Breast epithelium (tissue), 3 donors: ENCODE measurements around the gene C4orf50.

Experiments
- POLR2A ChIP-seq: fragments of 450-650 bp; IDR thresholded peaks from one replicate; pipeline ENCODE4 v1.6.1; 2016; ENCODE audit warnings: antibody characterized with exemption, mild to moderate bottlenecking, moderate library complexity
- POLR2AphosphoS5 ChIP-seq, 3 donors: sonication (generic); formaldehyde crosslinking; IDR thresholded peaks; one replicate each; pipeline ENCODE4 v1.6.1; 2017; ENCODE audit warnings: antibody characterized with exemption in 3 of 3
- TF ChIP-seq, protein P1 (sequence below), 3 donors: fragments of 450-650 bp; IDR thresholded peaks; one replicate each; pipeline ENCODE4 v1.5.1; 2016 to 2017; ENCODE audit warnings: antibody characterized with exemption in 3 of 3, mild to moderate bottlenecking in 3 of 3, moderate library complexity in 3 of 3

DNA sequence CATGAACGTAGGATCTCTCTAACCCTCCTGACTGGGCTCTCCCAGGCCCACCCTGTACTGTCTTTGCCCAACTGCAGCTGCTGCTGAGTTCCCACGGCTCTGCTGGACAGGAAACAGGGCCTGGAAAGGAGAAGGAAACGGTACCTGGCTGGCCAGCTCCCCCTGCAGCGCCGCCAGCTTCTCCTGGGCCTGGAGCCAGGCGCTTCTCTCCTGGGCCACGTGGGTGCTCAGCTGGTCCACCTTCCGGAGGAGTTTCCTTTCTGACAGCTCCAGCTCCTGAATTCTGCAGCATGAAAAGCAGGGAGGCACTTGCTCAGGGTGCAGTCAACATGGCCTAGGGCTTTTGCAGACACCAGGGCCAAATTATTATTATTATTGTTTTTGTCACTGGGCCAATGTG is 6.5 kb downstream of the C4orf50 start:
- TF ChIP-seq, protein P1, sequence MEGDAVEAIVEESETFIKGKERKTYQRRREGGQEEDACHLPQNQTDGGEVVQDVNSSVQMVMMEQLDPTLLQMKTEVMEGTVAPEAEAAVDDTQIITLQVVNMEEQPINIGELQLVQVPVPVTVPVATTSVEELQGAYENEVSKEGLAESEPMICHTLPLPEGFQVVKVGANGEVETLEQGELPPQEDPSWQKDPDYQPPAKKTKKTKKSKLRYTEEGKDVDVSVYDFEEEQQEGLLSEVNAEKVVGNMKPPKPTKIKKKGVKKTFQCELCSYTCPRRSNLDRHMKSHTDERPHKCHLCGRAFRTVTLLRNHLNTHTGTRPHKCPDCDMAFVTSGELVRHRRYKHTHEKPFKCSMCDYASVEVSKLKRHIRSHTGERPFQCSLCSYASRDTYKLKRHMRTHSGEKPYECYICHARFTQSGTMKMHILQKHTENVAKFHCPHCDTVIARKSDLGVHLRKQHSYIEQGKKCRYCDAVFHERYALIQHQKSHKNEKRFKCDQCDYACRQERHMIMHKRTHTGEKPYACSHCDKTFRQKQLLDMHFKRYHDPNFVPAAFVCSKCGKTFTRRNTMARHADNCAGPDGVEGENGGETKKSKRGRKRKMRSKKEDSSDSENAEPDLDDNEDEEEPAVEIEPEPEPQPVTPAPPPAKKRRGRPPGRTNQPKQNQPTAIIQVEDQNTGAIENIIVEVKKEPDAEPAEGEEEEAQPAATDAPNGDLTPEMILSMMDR (IDR thresholded peaks at IDR 0.05), result no peak
- no peak for TF ChIP-seq POLR2A
- no peak for TF ChIP-seq POLR2AphosphoS5 (IDR thresholded peaks at IDR 0.05)
